ELF-1 (cell line): ENCODE results near the gene SUPT3H.
"Not testable (repeated sequence)": the region's sequence is repeated elsewhere in the genome, so short reads cannot be mapped to it uniquely, and the experiment has no call there.

ENCODE experiments used
- DNase-seq: peaks from one replicate; pipeline ENCODE4 v3.0.0-alpha.2; 2016; ENCODE audit warnings: low read depth, low spot score

The SUPT3H gene

DNA sequence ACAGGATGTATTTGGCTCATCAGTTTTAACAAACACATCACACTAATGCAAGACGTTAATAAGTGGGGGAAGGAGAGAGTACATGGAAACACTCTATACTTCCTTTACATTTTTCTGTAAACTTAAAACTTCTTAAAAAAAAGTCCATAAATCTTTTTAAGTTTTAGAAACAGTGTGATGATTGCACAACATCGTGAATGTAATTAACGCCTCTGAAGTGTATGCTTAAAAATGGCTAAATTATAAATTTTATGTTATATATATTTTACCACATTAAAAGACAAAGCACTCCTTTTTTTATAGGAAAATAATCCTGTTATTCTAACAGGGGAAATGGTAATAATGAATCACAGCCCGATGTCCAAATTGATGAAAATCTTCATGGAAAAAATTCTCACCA, 193.7 kb downstream of the SUPT3H start:
- DNase-seq: no peak

DNA sequence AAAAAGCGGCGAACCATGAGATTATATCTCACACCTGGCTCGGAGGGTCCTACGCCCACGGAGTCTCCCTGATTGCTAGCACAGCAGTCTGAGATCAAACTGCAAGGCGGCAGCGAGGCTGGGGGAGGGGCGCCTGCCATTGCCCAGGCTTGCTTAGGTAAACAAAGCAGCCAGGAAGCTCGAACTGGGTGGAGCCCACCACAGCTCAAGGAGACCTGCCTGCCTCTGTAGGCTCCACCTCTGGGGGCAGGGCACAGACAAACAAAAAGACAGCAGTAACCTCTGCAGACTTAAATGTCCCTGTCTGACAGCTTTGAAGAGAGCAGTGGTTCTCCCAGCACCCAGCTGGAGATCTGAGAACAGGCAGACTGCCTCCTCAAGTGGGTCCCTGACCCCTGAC, 201.4 kb downstream of the SUPT3H start:
- DNase-seq: not testable (repeated sequence)

DNA sequence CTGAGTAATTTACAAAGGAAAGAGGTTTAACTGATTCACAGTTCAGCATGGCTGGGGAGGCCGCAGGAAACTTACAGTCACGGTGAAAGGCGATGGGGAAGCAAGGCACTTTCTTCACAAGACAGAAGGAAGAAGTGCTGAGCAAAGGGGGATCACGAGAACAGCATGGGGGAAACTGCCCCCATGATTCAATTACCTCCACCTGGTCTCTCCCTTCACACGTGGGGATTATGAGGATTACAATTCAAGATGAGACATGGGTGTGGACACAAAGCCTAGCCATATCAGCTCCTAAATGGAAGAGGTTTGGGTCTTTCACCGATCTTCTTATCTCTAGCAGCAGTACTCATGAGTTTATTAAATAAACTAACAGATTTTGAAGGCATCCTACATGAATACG, 202.5 kb downstream of the SUPT3H start:
- no peak for DNase-seq

DNA sequence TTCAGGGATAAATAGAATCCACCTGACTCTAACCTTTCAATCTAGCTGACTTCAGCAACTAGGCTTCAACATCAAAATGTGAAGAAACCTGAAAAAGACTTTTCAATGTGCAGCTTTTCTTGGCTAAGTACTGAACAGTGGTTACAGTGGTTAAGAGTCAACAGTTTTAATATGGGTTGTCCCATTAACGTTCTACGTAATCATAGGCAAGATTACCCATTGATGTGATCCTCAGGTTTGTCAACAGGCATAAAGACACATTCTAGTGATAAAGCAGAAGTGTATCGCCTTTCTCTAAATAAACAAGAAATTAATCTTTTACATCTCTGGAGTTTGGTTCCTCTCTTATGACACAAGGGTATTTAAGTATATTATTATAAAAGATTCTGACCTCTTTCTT, 203.7 kb downstream of the SUPT3H start:
- DNase-seq: no peak

DNA sequence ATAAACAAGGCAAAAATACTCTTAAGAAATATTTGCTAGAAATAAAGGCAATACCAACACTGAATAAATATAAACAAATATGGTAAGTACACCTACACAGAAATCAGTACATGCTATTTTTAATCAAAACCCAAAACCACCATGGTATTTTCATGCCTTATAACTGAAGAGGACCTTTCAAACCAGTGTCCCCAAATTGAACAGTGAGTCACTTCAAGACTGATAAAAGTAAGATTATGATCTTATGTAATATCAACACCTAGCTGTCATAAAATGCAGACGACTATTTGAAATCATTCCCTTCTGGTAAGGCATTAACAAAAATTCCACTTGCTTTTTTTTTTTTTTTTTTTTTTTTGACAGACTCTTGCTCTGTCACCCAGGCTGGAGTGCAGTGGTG, 206.4 kb downstream of the SUPT3H start:
- no peak for DNase-seq

DNA sequence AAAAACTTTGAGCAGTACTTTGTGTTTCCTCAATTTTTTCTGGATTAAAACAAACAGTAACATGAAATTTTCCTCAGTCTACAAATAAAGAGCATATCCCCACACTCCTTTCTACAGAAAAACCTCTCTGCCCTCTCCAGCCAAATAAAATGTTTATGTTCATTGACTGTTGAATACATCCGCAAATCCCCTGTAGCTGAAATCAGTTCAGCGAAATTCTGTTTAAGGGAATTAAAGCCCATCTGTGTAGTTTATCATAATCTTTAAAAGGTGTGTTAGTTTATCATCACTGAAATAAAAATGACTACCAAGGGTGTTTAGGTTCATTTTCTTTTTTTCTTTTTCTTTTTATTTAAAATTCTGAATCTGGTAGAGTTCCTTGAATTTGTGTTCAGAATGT, 207.4 kb downstream of the SUPT3H start:
- no peak for DNase-seq

DNA sequence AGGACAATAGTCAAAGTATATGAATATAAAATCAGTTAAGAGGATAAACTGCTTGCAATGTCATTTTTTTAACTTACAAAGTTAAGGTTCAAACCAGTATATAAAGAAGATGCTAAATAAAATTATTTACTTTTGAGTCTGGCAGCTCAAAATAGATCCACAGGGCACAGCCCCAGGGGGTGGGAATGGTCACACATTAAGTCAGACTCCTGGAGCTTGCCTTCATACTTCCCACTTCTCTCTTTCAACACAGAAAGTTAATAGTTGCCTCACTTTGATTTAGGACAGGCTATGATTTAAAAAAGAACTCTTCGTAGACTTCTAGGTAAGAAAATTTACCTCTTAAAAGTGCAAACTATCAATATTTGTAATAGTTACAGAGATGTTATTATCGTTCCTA, 207.9 kb downstream of the SUPT3H start:
- no peak for DNase-seq

DNA sequence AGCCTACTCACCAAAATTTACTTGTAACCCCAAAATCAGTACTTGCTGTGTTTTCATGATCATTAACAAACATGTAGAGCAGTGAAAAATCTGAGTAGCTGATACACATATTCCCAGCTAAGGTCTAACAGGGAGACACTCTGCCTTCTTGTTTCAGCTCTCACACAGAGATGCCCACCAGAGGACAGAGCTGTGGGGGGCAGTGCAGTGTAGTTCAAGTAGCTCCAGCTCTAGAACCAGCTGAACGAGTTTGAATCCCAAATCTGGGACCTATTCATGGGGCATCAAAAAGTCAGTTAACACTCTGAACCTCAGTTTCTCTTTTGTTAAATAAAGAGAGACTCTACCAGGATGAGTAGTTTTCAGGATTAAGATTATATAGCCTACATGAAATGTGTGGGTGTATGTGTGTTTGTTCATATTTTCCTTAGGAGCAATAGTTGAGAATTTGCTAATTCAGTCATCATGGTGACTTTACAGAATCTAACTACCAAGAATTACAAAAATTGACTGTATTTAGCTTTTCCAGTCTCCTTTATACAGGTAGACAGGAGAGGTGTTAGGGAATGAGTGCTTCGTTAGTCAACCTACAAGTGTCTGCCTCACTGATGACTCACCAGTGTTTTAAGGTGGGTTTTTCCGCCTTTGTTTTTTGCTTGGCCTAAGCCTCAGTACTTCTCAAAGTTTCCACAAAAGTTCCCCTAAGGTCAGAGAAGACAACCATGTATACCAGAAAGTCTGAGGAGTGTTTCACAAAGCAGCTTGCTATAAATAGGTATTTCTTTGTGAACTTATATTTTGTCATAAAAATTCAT, 213.6 kb downstream of the SUPT3H start:
- DNase-seq: no peak

DNA sequence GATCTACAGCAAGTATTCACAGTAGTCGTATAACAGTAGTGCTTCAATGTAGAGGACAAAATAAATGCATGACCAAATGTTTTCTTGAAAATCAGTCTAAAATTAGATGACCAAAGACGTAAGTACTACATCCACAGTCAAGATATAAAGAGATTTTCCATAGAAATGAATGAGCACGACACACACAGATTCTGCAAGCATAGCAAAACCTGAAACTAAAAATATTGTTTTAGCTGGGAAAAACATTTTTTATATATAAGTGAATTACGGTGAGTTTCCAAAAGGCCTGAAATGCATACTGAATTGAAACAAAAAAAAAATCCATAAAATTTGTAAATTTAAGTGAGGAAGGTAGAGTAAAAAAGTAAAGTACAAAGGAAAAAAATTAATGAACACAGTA, 217.4 kb downstream of the SUPT3H start:
- no peak for DNase-seq

DNA sequence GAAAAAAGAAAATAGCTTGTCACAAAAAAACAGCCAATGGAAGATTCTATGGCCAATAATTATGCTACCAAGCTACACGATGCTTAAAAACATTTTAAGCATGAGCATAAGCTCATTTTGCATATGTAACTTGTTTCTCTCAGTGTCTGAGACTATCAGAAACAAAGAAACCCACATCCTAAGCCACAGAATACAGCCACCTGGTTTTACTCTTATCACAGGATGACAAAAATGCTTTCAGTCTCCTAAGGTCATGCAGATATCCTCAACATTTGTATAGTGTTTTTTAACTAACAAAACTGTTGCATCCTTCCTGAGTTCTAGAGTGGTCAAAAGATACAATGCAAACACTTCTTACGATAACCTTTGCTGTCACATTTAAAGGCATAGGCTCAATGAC, 221.7 kb downstream of the SUPT3H start:
- DNase-seq: no peak

DNA sequence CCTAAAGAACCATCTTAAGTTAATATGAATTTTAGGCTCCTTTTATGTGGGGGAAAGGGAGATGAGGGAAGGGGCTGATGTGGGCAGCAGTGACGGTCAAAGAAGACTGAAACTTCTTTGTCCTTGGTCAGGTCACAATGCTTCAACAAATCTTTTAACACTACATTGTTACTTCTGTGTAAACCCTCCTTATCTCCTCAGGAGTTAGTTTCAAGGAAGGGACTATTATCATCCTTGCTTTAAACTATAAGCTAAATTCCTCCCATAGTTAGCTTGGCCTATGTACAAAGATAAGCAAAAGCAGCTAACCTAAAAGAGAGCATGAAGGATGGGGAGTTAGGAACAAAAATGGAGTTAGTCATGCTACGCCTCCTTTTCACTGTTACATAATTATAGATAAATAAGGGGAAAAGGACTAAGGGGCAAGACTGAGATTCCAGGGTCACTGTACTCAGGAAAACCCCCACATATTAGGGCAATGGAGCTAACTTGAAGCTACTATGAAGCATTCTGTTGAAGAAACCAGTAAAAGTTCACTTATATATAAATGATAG, 222.3 kb downstream of the SUPT3H start:
- no peak for DNase-seq

DNA sequence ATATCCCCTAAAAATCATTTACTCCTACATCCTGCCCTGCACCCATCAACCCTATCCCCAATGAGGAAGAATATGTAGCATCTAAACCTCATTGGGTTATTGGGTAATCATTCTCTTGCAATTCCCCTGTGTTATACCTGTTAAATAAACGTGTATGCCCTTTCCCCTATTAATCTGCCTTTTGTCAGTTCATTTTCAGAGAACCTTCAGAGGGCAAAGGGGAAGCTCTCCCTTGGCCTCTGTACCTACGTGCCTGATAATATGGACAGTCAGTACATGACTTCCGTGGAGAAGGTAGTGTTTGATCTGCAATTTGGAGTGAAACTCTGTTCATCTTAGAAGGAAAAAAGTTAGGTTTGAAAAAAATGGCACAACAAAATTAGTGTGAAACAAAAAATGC, 223.1 kb downstream of the SUPT3H start:
- no peak for DNase-seq

DNA sequence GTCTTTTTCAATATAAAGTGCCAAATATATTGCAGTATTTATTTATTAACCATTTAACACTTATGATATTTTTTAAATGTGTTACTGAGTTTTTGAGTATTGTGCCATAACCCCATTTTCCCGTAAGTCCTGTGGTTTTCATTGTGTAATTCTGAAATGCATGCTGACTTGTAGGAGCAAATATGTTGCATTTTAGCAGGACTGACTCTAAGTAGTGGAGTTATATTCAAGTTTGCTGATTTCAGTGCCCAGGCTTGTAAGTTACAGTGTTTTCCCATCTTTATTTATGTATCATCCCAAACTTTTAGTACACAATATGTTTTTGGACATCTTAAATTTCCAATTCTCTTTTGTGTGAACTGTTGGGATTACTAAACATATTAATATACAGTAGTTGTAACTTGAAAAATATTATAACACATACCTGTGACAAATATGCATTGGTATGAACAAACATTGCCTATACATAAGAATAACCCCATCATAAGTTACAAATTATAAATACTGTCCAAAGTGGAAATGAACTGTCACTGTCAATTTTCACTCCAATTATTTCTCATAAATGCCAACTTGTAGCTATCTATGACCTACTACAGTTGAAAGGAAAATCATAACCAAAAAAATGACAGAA, 228.9 kb downstream of the SUPT3H start:
- DNase-seq: no peak

DNA sequence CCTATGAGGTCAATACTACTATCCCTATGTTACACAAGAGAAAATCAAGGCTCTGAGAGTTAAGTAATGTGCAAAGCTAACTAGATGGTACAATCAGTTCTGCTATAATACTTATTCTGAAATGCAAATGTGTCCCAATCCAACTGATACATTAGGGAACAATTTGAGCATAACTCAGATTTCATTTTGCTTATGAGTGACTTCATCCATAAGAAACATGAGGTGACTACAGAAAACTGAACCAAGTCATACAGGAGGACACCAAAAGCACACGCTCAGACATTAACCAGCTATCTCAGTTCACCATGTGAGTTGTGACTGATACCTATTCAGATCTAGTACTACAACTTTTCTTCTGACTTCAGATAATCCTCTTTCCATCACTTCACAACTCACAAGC, 229.5 kb downstream of the SUPT3H start:
- DNase-seq: no peak

DNA sequence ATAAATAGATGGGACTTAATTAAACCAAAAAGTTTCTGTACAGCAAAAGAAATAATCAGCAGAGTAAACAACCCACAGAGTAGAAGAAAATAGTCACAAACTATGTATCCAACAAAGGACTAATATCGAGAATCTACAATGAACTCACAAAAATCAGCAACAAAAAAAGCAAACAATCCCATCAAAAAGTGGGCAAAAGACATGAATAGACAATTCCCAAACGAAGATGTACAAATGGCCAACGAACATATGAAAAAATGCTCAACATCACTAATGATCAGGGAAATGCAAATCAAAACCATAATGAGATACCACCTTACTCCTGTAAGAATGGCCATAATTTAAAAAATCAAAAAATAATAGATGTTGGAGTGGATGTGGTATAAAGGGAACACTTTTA, 232.1 kb downstream of the SUPT3H start:
- not testable (repeated sequence) for DNase-seq

DNA sequence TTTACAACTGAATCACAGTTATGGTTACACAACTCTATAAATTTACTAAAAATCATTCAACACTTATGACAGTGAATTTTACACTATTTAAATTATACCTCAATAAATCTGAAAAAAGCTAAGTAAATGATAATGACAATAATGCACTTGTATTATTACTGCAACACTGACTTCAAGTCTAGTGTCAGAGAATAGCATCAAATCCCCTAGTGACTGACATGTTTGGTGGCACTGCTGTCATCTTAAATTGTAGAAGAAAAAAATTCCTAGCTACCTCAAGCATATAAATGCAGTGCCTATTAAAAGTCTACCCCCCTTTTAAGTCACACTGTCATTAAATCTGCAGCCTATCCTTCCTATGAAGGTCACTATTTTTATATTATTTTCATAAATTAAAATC, 239.0 kb downstream of the SUPT3H start:
- DNase-seq: no peak

DNA sequence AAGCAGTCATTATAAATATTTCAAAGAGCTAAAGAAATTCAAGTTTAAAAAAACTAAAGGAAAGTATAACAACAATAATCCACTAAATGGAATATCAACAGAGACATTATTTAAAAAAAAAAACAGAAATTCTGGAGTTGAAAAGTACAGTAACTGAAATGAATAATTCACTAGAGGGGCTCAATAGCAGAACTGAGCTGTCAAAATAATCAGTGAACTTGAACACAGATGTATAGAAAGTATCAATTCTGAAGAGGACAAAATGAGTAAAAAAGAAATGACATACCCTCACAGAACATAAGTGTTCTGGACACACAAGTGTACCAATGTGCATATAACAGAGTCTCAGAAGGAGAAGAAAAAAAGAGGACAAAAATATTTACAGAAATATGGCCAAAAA, 241.2 kb downstream of the SUPT3H start:
- DNase-seq: no peak

DNA sequence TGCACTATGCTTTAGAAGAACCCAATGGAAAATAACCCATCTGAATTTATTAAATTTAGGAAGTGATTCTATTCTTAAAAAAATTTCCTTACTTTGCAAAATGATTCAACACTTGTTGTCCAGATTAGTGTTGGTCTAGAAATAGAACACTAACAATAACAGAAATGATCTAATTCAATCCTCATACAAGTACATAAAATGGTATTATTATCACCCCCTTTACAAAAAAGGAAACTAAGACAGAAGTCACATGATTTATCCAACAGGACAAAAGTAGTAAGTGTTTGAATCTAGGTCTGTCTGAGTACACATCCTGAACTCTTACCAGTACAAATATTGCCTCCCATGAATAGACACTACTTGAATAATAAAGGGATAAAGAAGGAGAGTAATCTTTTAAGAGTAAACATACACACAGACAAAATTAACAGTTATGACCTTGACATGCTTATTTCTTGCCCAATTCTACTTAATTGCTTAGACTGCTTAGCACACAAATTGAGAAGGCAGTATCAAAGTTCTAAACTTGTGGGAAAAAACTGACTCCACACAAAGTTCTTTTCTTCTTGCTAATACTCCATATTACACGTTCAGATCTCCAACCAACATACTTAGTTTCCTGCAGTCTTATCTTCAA, 245.0 kb downstream of the SUPT3H start:
- DNase-seq: no peak

DNA sequence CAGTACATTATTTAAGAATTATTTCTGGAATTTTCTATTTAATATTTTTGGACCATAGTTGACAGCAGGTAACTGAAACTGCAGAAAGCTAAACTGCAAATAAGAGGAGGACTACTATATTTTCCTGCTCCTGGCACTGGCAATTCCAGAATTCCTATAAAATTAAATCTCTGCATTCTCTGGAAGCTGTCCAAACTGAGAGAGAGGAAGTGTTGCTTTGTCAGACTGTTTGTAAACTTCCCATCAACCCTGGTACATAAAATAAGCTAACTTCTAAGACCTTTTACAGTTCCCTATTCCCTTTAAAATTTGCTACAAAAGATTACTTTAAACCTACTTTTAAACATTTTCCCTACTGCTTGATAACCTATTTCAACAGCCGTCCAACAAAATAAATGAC, 245.7 kb downstream of the SUPT3H start:
- no peak for DNase-seq

DNA sequence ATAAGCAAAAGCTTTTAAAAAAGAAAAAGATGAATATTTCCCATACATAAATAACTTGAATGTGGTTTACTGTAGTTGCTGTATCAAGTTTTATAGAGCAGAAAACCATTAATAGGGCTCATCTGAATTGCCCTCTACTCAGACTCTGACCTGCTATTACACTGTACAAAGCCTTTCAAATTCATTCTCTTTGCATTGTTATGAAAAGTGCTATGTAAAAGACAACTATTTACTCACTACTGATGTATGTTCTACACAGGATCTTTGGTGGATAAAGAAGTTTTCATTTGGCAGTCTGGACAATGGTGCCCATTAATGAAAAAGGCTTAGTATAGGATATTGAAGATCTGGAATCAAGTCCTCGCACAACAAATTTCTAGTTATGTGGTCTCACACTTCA, 248.7 kb downstream of the SUPT3H start:
- DNase-seq: no peak

DNA sequence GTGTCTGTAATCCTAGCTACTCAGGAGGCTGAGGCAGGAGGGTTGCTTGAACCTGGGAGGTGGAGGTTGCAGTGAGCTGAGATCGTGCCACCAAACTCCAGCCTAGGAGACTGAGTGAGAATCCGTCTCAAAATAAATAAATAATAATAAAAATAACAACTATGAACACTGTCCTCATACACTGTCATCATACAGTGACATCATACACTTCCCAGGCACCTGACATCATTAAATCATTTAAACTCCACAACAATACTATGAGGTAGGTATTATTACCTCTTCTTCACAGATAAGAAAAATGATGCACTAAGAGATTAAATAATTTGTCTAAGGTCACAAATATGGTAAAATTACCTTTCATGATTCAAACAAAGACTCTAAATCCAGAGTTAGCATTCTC, 250.5 kb downstream of the SUPT3H start:
- no peak for DNase-seq

DNA sequence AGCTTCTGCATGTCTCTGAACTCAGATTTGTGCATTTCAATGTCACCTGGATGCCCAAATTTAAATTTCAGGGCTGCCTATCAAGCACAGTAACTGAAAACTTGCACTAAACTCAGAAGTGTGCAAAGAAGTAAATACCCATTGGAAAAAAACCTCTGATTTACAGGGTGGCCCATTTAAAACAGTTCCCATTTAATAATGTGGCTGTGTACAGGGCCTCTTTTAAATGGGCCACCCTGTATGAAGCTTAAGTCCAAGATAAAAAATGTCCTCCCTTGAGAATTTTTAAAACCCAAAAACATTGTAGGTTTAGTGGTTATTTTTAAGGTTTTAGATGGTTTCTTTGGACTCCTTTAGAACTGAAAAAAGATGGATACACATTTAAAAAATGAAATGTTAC, 251.7 kb downstream of the SUPT3H start:
- no peak for DNase-seq

DNA sequence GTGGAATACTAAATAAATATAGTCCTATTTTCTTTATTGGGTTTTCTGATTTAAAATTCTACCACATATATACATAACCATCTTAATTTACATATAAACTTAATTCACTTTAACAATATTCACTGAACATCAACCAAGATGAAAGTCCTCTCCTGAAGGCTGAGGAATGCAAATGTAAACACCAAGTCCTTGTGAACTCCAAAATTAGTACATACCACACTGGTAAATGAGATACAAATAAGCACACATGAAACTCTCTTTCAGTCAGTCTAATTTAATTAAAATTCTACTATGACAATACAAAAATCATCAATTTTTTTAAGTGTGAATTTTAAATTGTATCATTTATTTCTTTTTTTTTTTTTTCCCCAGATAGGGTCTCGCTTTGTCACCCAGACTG, 254.7 kb downstream of the SUPT3H start:
- no peak for DNase-seq
